Psoas muscle (tissue), 8 donors: ENCODE measurements around the gene DDAH1. TPM values are rescaled to one million over a fixed set of nuclear protein-coding genes. Genes with fewer than 3 reads are reported as not detected.
A peak's percentile ranks its signal among the peaks of the same experiment; 100 is the strongest.

ENCODE experiments used
- ATAC-seq, 4 donors: fragments of 200-7000 bp; cut with Tn5 transposase; one replicate each; pipeline ENCODE4 v1.9.1; 2020; ENCODE audit warnings: moderate library complexity in 3 of 4, mild to moderate bottlenecking in 2 of 4
- DNase-seq, 2 donors: peaks; one replicate each; pipeline ENCODE4 v3.0.0-alpha.2; 2020
- H3K27ac ChIP-seq: fragments of 200-600 bp; one replicate; pipeline ENCODE4 v1.8.0; 2022
- H3K27me3 ChIP-seq, 3 donors: fragments of 200-600 bp in 1 of 3; one replicate each; pipeline versions ENCODE4 v1.6.1 to v1.8.0; 2013 to 2022; ENCODE audit warnings: low read length in 2 of 3, mild to moderate bottlenecking in 2 of 3, moderate library complexity in 1 of 3; ENCODE audit not compliant: insufficient read depth in 3 of 3
- H3K36me3 ChIP-seq, 2 donors: fragments of 200-600 bp in 1 of 2; one replicate each; pipeline versions ENCODE4 v1.6.1 to v1.8.0; 2013 to 2022; ENCODE audit warnings: low read depth in 1 of 2, mild to moderate bottlenecking in 1 of 2, moderate library complexity in 1 of 2; ENCODE audit not compliant: insufficient read depth in 1 of 2
- H3K4me1 ChIP-seq: fragments of 200-600 bp; one replicate; pipeline ENCODE4 v1.8.0; 2022
- H3K4me3 ChIP-seq: fragments of 200-600 bp; one replicate; pipeline ENCODE4 v1.8.0; 2022; ENCODE audit warnings: mild to moderate bottlenecking
- H3K9me3 ChIP-seq: fragments of 200-600 bp; one replicate; pipeline ENCODE4 v1.8.0; 2022
- WGBS, 3 donors: extraction: QIAGEN DNeasy Blood & Tissue Kit; methylation state at CpG; one replicate each; pipeline versions ENCODE4 v1.1.6 to v1.1.7; 2013; 5-methylcytosine and 5-hydroxymethylcytosine counted together
- intact Hi-C, 2 donors: fragments of 100-400 bp; cut with DNase I; formaldehyde crosslinking; loops; one replicate each; pipeline versions ENCODE4 v1.11.0 to v1.14.2; 2022
- polyA plus RNA-seq, 3 donors: library from polyadenylated mRNA; stranded (reverse); fragments of 200-250 nt; gene quantifications; one replicate each; pipeline ENCODE4 v1.2.3, GENCODE V29; 2013
- total RNA-seq, 4 donors: library from RNA; stranded (reverse); fragmentation: NEBNext Ultra II Directional in 2 of 4; extraction: Animal tissue kit (Norgen Biotek cat#: 25700) in 2 of 4; gene quantifications; one replicate each; pipeline versions ENCODE4 v1.2.1 to v1.2.4, GENCODE V29; 2021 to 2023
- TF ChIP-seq, protein P1 (sequence below): fragments of 200-600 bp; IDR thresholded peaks from one replicate; pipeline ENCODE4 v1.8.0; 2022; ENCODE audit warnings: antibody characterized with exemption
- donor health status: healthy with polysubstance abuse.
- donor health status: DM: no; HTN: no; CAD: no; lungs with moderate emphysema.
- donor health status: Bipolar disorder and iron deficiency.
- donor health status: healthy.
- donor health status: DM: yes; HTN: yes; CAD: no.
- donor health status: DM: no; HTN: no; CAD: no.
- donor health status: DM: no; HTN: no; CAD: no.
- donor health status: DM: yes; HTN: yes; CAD: no.

DDAH1 gene
- total and polyA plus RNA-seq, 7 donors: 2.1 to 53.6 (median 8.2) TPM

DNA sequence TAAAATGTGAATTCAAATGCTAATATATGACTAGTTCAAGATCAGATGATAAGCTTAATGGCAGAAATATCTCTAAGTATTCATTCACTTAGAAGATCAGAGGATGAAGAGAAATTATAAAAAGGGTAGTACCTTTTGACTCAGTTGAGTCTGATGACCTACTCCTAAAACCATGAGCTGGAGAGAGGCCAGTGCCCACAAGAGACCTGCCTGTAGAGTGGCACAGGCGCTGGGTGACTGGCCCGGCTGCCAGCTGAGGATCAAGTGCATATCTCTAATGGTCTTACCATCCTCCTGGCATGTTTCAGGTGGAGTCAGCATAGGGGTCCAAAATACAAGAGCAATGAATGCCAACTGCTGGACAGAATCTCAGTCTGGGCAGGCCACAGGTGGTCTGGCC lies 14.1 kb downstream of the DDAH1 start:
- Histone ChIP-seq H3K27ac (no peak overlapping the region), H3K9me3 (no peaks in the 10 kb centered on the region), H3K4me1 (peaks cover 18% of the 10 kb centered on the region), H3K4me3 (no peak overlapping the region), H3K36me3 (no peaks in the 10 kb centered on the region), H3K27me3 (no peaks in the 10 kb centered on the region)
- 28 to 53% (median 39%) methylated on average over 2 of the region's 2 CpGs for WGBS, 3 donors
- ATAC-seq (peak; percentile 58 to 89 (median 84)), DNase-seq (peak; percentile 24 to 54)
- intact Hi-C loops: no loop called here
- TF ChIP-seq, protein P1, sequence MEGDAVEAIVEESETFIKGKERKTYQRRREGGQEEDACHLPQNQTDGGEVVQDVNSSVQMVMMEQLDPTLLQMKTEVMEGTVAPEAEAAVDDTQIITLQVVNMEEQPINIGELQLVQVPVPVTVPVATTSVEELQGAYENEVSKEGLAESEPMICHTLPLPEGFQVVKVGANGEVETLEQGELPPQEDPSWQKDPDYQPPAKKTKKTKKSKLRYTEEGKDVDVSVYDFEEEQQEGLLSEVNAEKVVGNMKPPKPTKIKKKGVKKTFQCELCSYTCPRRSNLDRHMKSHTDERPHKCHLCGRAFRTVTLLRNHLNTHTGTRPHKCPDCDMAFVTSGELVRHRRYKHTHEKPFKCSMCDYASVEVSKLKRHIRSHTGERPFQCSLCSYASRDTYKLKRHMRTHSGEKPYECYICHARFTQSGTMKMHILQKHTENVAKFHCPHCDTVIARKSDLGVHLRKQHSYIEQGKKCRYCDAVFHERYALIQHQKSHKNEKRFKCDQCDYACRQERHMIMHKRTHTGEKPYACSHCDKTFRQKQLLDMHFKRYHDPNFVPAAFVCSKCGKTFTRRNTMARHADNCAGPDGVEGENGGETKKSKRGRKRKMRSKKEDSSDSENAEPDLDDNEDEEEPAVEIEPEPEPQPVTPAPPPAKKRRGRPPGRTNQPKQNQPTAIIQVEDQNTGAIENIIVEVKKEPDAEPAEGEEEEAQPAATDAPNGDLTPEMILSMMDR: no peak

DNA sequence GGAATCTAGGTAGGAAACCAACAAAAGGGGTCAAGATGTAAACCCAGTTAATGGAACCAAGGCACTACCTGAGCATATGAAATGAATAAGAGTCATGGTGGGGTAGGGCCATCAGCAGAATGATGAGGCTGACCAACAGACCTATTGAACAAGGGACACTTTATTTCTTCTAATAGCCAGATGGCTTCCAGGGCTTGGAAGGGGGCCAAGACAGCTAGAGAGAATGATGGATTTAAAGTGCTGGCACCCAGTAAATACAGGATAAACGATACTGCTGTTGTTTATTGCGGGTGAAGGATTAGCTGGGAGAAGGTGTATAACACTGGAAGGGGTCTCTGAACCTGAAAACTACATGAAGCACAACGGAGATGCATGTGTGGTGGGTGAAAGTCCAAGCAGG lies 15.6 kb downstream of the DDAH1 start:
- Histone ChIP-seq H3K4me3 (no peak overlapping the region), H3K27ac (no peak overlapping the region), H3K9me3 (no peaks in the 10 kb centered on the region), H3K27me3 (no peaks in the 10 kb centered on the region), H3K4me1 (peaks cover 18% of the 10 kb centered on the region), H3K36me3 (no peaks in the 10 kb centered on the region)
- TF ChIP-seq, protein P1: no peak
- 42 to 59% (median 47%) methylated on average over 3 of the region's 3 CpGs for WGBS, 3 donors
- intact Hi-C loops: no loop called here
- ATAC-seq (no peak), DNase-seq (no peak)

DNA sequence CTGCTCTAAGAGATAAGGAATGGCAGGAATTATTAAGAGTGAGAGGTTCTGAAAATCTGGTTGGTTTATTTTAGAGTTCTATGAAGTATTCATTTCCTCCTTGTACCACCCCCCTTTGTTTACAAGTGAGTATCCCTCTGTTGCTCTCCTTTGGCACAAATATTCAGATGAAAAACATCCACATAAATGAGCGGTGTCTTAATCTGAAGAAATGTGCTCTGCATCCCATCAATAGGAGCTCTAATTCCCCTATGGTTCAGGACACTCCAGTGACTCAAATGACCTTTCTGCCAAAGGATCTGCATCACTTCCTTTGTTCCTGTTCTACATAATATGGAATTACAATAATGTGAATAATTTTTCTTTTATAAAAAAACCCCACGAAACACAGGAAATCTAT lies 16.6 kb downstream of the DDAH1 start:
- WGBS, 3 donors: 56 to 69% (median 60%) methylated on average over 2 of the region's 2 CpGs
- Histone ChIP-seq H3K9me3 (no peaks in the 10 kb centered on the region), H3K4me1 (peaks cover 18% of the 10 kb centered on the region), H3K4me3 (no peak overlapping the region), H3K27me3 (no peaks in the 10 kb centered on the region), H3K36me3 (no peaks in the 10 kb centered on the region), H3K27ac (peak overlapping the region; percentile 52)
- ATAC-seq: peak in 2 of 4 donors; percentile 40 to 47
- DNase-seq: no peak
- TF ChIP-seq, protein P1: no peak
- intact Hi-C loops: no loop called here

DNA sequence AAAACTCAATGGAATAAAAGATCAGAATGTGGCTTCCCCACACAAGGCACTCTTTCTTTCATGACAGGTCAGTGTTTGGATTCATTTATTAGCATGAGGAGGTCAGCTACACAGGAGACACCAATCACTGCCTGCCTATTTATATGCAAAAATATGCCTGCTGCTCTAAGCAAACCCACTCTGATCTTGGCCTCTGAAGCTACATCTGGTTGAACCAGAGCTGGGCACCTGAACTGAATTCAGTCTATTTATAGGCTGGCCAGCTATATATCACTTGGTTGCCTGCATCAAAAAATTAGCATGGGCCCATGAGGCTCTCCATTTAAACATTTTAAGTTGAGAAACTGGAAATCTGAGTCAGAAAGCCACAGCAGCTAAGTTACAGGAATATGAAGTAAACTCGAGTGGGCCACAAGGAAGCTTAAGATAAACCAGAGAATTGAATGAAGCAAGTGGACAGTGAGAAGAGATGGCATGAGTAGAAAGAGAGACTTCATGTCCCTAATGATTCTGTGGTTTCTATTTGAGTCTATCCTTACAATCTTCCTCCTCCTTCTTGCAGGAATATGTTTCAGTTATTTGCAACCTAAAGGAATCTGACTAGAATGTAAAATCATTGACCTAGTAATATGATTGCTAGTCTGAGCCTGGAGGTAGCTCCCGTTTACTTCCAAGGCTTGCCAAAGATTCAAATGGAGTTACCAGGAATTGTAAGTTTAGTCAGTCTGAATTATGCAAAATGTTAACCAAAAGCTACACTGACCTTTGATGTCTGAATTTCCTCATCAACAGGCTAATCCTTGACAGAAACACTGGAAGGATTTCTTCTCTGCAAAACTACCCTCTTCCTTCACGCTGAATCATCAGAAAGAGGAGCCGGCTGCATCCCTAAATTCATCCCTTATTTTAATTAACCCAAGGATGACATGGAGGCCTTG lies 17.7 kb downstream of the DDAH1 start:
- Histone ChIP-seq H3K27me3 (no peaks in the 10 kb centered on the region), H3K4me3 (no peak overlapping the region), H3K36me3 (no peaks in the 10 kb centered on the region), H3K4me1 (peaks cover 18% of the 10 kb centered on the region), H3K27ac (peak overlapping the region; percentile 52), H3K9me3 (no peaks in the 10 kb centered on the region)
- TF ChIP-seq, protein P1: no peak
- ATAC-seq (peak in 2 of 4 donors; percentile 55 to 66), DNase-seq (no peak)
- intact Hi-C loops: no loop called here
- WGBS, 3 donors: 63 to 85% (median 69%) methylated on average over 4 of the region's 4 CpGs
